Caco-2 (cell line): ENCODE data around the gene DLEU7. TPM values are rescaled to one million over a fixed set of nuclear protein-coding genes. Genes with fewer than 3 reads are reported as not detected.

Source experiments
- BruUV-seq: library from RNA; stranded (reverse); fragments of 400-500 nt; replicated peaks from 2 replicates; lab custom pipeline; 2021; lab: Mats Ljungman, UMichigan
- CTCF ChIA-PET: fragments of 300-600 bp; sonication (Branson Sonifier 250); formaldehyde crosslinking; loops from one replicate; lab custom pipeline; 2022; ENCODE audit warnings: antibody characterized with exemption; lab: Charles Lee
- POLR2A ChIA-PET: fragments of 300-600 bp; sonication (Branson Sonifier 250); formaldehyde crosslinking; loops from one replicate; lab custom pipeline; 2022; ENCODE audit warnings: antibody characterized with exemption; lab: Charles Lee
- DNase-seq, 2 experiments: peaks; one replicate each; pipeline versions ENCODE4 v3.0.0 to v3.0.0-alpha.2; 2020 to 2022
- H3K27me3 ChIP-seq: replicated peaks from 2 replicates; pipeline ENCODE4 v1.6.0; 2011; ENCODE audit warnings: low read length; ENCODE audit not compliant: control insufficient read depth, insufficient read depth
- H3K36me3 ChIP-seq: 2 replicates; pipeline ENCODE4 v1.5.1; 2011; ENCODE audit warnings: low read length; ENCODE audit not compliant: control insufficient read depth, insufficient read depth
- H3K4me1 ChIP-seq: fragments of 250-450 bp; sonication (Bioruptor Pico); 2 replicates; pipeline ENCODE4 v1.5.1; 2020; ENCODE audit warnings: mild to moderate bottlenecking
- H3K4me3 ChIP-seq: 2 replicates; pipeline ENCODE4 v1.5.1; 2011; ENCODE audit warnings: low read depth, mild to moderate bottlenecking, control low read depth, low read length
- H3K9me3 ChIP-seq: fragments of 250-450 bp; sonication (Bioruptor Pico); 2 replicates; pipeline ENCODE4 v1.5.1; 2020; ENCODE audit warnings: mild to moderate bottlenecking, moderate library complexity
- H3K27ac Mint-ChIP-seq: one replicate; pipeline ENCODE4 v1.8.0; 2022; ENCODE audit warnings: mixed read lengths; ENCODE audit not compliant: unreplicated experiment
- H3K27me3 Mint-ChIP-seq: one replicate; pipeline ENCODE4 v1.8.0; 2022; ENCODE audit warnings: mixed read lengths; ENCODE audit not compliant: insufficient read depth, unreplicated experiment
- H3K36me3 Mint-ChIP-seq: one replicate; pipeline ENCODE4 v1.8.0; 2022; ENCODE audit warnings: mild to moderate bottlenecking, mixed read lengths; ENCODE audit not compliant: insufficient read depth, unreplicated experiment
- H3K4me1 Mint-ChIP-seq: one replicate; pipeline ENCODE4 v1.8.0; 2022; ENCODE audit warnings: low read depth, mixed read lengths; ENCODE audit not compliant: unreplicated experiment
- H3K4me3 Mint-ChIP-seq: one replicate; pipeline ENCODE4 v1.8.0; 2022; ENCODE audit warnings: mild to moderate bottlenecking, moderate library complexity, mixed read lengths; ENCODE audit not compliant: unreplicated experiment
- H3K9me3 Mint-ChIP-seq: one replicate; pipeline ENCODE4 v1.8.0; 2022; ENCODE audit warnings: mixed read lengths; ENCODE audit not compliant: unreplicated experiment
- CTCF ChIP-seq, 2 experiments: fragments of 200-600 bp in 1 of 2; IDR thresholded peaks; 1 replicate in 1 of 2; 2 replicates in 1 of 2; pipeline versions ENCODE4 v1.5.1 to v1.8.0; 2011 to 2022; ENCODE audit warnings: antibody characterized with exemption in 1 of 2, control low read depth in 1 of 2, inconsistent platforms in 1 of 2, low read depth in 1 of 2, low read length in 1 of 2, mild to moderate bottlenecking in 1 of 2, moderate library complexity in 1 of 2; ENCODE audit not compliant: insufficient read depth in 1 of 2, severe bottlenecking in 1 of 2, unreplicated experiment in 1 of 2
- intact Hi-C: fragments of 100-400 bp; cut with micrococcal nuclease; formaldehyde crosslinking; loops from one replicate; pipeline ENCODE4 v1.10.0; 2022; ENCODE audit not compliant: unreplicated experiment
- total RNA-seq: library from RNA; stranded (reverse); gene quantifications from 2 replicates; pipeline ENCODE4 v1.2.3, GENCODE V29; 2022

DLEU7 gene
- total RNA-seq, 1 experiment from 2014 or later: not detected

GRCh38 chr13:50867637-50867945 lies 24.1 kb upstream of the DLEU7 start:
- no TSS peak for BruUV-seq
- CTCF ChIA-PET: no interaction called here
- no peak for TF ChIP-seq CTCF (IDR thresholded peaks at IDR 0.05; ENCODE audit: insufficient read depth in 1 of 2, low read depth in 1 of 2, low read length in 1 of 2, severe bottlenecking in 1 of 2, unreplicated experiment in 1 of 2)
- H3K9me3 ChIP-seq: no peaks in the 10 kb centered on the region
- no peaks in the 10 kb centered on the region for H3K4me1 ChIP-seq
- peaks cover 11% of the 10 kb centered on the region for H3K27me3 Mint-ChIP-seq
- H3K4me1 Mint-ChIP-seq: no peaks in the 10 kb centered on the region
- intact Hi-C loops: no loop called here
- H3K9me3 Mint-ChIP-seq: no peaks in the 10 kb centered on the region
- H3K36me3 Mint-ChIP-seq: no peaks in the 10 kb centered on the region
- no peaks in the 10 kb centered on the region for H3K27me3 ChIP-seq
- POLR2A ChIA-PET: no interaction called here
- DNase-seq: no peak
- H3K36me3 ChIP-seq: no peaks in the 10 kb centered on the region
- H3K27ac Mint-ChIP-seq: no peak overlapping the region
- no peak overlapping the region for H3K4me3 Mint-ChIP-seq
- H3K4me3 ChIP-seq: no peak overlapping the region

- Histone ChIP-seq H3K4me3 (no peak overlapping the region), H3K36me3 (no peaks in the 10 kb centered on the region), H3K9me3 (no peaks in the 10 kb centered on the region), H3K27me3 (no peaks in the 10 kb centered on the region), H3K4me1 (no peaks in the 10 kb centered on the region)
- H3K27me3 Mint-ChIP-seq: peaks cover 11% of the 10 kb centered on the region
- no peaks in the 10 kb centered on the region for H3K4me1 Mint-ChIP-seq
- no peak overlapping the region for H3K27ac Mint-ChIP-seq
- no peaks in the 10 kb centered on the region for H3K9me3 Mint-ChIP-seq
- intact Hi-C loops: no loop called here
- H3K36me3 Mint-ChIP-seq: no peaks in the 10 kb centered on the region
- no TSS peak for BruUV-seq
- H3K4me3 Mint-ChIP-seq: no peak overlapping the region
- no peak for TF ChIP-seq CTCF (IDR thresholded peaks at IDR 0.05; ENCODE audit: insufficient read depth in 1 of 2, low read depth in 1 of 2, low read length in 1 of 2, severe bottlenecking in 1 of 2, unreplicated experiment in 1 of 2)
- POLR2A ChIA-PET: no interaction called here
- CTCF ChIA-PET: interaction anchor here (0.6 kb wide), 1 partner anchor 11 kb away, joined by 3 read pairs; no protein-coding TSS in a partner anchor
- no peak for DNase-seq
Measured at GRCh38 chr13:50866817-50867636, 23.5 kb upstream of the DLEU7 start.

- intact Hi-C loops: no loop called here
Measured at GRCh38 chr13:50864492-50864891, 21.0 kb upstream of the DLEU7 start.

More at GRCh38 chr13:50864492-50864891, 21.0 kb upstream of the DLEU7 start:
- Mint-ChIP-seq H3K27ac (no peak overlapping the region), H3K4me1 (no peaks in the 10 kb centered on the region), H3K4me3 (no peak overlapping the region), H3K36me3 (no peaks in the 10 kb centered on the region), H3K27me3 (peaks cover 11% of the 10 kb centered on the region), H3K9me3 (no peaks in the 10 kb centered on the region)
- no peak for DNase-seq
- no peak for TF ChIP-seq CTCF (IDR thresholded peaks at IDR 0.05; ENCODE audit: insufficient read depth in 1 of 2, low read depth in 1 of 2, low read length in 1 of 2, severe bottlenecking in 1 of 2, unreplicated experiment in 1 of 2)
- no peaks in the 10 kb centered on the region for H3K9me3 ChIP-seq
- CTCF ChIA-PET: no interaction called here
- no TSS peak for BruUV-seq
- H3K4me1 ChIP-seq: no peaks in the 10 kb centered on the region
- no peaks in the 10 kb centered on the region for H3K36me3 ChIP-seq
- POLR2A ChIA-PET: no interaction called here
- H3K27me3 ChIP-seq: no peaks in the 10 kb centered on the region
- H3K4me3 ChIP-seq: no peak overlapping the region
